NCI-H774 (cell line): ENCODE measurements around the gene SLC24A4.

Experiments used
- DNase-seq: peaks from one replicate; lab custom pipeline; 2025; lab: John Stamatoyannopoulos, UW

The SLC24A4 gene

DNA sequence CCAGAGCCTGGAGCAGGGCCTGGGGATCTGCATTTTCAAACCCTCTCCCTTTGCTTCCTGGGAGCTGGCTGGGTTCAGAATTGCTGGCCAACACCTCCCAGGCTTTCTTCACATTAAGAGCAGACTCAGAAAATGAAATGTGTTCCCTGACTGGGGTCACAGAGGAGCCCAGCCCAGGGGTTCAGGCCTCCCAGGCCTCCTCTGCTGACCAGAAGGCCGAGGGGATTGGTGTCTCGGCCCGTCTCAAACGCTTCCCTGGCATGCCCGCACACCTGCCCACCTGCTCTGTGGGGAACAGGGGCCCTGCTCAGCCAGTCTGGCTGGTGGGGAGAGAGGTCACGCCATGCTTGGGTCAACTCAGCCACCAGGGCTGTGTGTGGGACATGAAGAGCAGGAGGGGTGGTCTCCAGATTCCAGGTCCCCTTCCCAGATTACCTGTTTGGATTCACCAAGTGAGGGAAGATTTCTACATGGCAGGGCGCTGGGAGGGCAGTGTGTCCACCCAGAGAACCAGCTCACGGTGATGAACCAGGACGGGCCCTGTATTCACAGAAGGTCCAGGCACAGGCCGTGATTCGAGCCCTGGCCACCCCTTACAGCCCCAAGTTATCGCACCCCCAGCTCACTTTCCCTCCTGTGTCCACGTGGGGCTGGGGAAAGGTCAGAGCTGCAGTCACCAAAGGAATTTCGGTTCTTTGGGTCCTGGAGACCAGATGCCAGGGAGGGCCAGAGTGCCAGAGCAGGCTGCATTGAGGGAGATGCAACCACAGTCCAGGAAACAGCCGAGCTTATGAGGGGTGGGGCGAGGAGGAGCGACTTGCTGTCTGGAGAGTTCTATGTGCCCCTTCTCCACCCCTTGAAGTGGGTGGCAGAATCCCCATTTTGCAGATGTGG lies 135.4 kb downstream of the SLC24A4 start:
- no peak for DNase-seq

DNA sequence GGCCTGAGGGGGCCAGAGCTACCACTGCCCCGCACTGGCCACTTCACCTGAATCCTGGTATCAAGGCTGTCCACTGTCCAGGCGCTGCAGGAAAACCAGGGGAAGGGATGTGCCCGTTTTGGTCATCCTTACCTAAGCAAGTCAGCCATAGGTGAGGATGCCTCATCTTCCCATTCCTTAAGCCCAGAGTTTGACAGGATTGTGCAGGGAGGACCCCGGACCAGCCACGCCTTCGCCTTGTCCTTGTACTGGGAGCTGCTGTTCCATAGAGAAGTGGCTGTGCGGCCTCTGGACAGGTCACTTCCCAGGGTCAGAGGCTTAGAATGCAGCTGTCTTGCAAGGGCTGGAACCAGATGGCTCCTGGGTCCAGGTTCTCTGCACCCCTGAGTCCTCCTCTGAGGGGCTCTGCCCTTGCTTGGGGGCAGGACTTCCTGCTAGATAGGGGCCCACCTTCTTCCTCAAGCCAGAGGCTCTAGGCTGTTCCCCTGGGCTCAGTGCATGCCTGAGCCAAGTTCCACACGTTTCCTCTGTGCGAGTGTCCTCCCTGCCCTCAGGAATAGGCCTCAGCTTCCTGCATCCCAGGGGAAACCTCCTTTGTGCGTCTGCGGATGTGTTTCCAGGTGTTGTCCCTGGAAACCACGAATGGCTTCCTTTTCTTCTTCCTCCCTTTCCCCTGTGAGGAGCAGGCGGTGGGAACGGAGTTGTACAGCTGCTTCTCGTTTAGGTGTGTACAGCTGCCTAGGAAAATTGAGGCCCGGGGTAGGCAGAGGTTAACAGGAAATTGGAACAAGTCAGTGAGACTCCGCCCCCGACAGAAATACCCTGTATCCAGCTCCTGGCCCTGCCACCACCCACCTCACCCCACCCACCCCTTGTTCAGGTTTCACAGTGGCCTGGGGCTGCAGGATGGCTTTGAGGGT lies 136.3 kb downstream of the SLC24A4 start:
- DNase-seq, result no peak

DNA sequence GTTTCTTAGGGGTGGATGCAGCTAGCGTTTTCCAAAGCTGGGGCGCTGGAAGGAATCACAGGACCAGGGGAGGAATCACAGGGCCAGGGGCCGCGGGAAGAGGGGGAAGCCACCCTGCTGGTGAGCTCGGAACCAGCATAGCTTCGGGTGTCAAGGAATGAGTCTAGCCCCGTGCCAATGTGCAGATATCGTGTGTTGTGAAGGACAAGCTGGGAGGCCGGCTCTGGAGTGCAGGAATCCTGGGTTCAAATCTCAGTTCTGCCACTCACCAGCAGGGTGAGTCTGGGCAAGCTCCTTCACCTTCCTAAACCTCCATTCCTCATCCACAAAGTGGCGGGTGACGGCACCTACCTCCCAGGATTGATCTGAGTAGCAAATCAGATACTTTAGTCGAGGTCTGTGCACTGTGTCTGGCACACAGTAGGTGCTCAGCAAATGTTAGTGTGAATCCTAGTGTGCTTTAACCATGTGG lies 137.0 kb downstream of the SLC24A4 start:
- no peak for DNase-seq

DNA sequence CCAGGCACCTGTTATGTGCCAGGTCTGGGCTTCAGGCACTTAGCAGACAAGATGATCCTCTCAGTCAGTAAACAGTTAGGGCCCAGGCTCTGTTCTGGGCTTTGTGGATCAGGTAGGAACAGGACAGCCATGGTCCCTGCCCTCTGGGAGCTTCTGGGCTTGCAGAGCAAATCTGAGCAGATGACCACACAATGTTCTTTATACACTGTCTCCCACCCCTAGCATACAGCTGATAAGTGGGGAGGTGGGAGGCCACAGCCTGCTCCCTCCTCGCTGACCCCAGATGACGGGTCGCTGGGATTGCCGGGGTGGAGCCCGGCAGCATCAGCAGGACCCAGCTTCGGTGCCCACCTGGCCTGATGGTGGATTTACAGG lies 137.6 kb downstream of the SLC24A4 start:
- no peak for DNase-seq

DNA sequence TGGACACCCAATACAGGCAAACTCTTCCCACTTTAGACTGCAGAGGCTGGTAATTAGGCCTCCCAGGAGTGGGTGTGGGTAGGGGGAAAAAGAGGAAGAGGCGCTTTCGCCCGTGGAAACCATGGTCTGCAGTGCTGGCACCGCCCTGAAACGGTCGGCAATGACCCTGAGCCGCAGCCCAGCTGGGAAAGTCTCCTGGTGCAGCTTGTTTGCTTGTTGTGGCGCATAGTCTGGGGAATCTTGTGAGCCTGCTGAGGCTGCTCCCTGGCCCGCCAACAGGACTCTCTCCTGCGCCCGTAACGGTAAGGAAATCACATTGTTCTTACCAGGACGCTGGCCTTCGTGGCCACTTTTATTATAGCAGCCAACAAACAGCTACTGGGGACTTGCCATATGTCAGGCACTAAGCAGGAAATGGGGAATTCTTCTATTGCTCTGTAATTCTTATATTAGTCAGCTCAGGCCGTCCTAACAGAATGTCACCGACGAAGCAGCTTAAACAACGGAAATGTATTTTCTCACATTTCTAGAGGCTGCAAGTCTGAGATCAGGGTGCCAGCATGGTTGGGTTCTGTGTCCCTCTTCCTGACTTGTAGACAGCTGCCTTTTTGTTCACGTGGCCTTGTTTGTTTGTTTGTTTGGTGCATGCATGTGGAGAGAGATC lies 138.1 kb downstream of the SLC24A4 start:
- no peak for DNase-seq

DNA sequence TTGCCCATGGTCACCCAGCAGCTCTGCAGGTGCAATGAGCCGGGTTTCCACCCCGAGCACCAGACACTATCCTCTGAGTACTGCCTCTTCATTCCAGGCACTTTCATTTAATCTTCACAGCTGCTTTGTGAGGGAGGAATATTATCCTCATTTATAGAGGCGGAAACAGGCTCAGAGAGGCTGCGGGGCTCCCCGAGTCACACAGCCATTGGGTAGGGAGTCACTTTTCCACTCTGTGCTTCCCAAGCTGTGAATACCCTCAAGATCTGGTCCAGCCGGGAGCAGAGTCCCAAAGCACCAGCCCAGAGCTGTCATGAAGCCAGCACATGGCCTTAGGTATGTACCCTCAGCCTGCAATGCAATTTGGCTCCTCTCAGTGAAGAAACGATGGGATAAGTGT lies 138.9 kb downstream of the SLC24A4 start:
- DNase-seq, result no peak

DNA sequence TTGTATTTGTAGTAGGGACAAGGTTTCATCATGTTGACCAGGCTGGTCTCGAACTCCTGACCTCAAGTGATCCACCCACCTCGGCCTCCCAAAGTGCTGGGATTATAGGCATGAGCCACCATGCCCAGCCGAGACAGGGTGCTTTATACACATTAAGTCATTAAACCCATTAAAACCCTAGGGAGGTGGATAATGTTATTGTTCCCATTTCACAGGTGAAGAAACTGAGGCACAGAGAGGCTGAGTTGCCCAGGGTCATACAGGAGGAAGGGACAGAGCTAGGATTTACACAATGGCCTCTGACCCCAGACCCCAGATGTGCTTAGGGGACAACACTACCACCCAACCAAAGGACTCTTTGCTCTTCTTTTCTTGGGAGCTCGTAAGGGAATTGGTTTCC lies 139.6 kb downstream of the SLC24A4 start:
- DNase-seq, result no peak

DNA sequence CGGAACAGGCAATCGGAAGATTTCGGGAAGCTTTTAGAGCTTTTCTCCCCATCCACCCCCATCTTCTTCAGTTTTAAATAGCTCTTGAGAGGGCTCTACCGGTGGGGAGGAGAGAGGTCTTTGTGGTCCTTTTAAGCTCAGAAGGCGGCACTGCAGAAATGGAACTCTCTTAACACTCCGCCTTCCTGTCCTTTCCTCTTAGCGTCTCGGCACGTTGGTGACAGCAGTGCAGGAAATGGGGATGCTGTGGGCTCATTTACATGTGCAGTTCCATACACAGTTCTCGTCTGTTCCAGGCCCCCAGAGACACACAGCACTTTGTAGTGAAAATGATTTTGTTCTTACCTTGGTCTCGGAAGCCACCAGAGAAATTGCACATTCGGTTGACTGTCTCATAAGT lies 140.2 kb downstream of the SLC24A4 start:
- no peak for DNase-seq

DNA sequence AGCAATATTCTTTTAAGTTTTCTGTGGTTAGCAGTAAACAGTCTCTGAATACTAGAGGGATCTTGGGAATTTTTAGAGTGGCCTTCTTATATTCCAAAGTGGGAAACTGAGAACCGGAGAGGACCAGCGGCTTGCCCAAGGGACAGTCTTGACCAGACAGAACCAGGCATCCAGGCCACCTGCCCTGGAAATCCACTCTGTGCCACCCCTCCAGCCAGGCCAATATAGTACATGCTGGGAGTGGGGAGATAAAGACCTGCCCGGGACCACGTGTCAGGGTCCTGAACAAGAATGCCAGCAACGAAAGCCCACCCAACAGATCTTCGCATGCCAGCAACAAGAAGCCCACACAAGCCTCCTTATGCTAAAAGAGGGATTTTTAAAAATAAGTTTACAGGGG lies 141.2 kb downstream of the SLC24A4 start:
- no peak for DNase-seq

DNA sequence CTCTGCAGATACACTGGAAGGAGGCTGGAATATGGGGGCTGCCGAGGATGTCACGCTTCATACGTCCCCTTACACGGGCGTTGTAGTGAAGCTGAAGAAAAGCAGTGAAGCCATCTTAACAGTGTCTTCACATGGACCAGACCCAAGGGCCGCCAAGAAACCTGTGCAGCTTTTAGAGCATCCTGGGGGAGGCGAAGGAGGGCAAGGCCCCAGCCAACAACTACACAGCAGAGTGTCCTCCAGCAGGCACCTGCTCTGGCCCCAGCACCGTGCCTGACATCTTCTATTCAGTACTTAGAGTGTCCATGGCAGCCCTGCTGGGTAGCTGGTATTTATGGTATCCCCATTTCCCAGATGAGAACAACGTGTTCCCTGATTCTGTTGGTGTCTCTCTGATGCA lies 141.8 kb downstream of the SLC24A4 start:
- DNase-seq, result no peak

DNA sequence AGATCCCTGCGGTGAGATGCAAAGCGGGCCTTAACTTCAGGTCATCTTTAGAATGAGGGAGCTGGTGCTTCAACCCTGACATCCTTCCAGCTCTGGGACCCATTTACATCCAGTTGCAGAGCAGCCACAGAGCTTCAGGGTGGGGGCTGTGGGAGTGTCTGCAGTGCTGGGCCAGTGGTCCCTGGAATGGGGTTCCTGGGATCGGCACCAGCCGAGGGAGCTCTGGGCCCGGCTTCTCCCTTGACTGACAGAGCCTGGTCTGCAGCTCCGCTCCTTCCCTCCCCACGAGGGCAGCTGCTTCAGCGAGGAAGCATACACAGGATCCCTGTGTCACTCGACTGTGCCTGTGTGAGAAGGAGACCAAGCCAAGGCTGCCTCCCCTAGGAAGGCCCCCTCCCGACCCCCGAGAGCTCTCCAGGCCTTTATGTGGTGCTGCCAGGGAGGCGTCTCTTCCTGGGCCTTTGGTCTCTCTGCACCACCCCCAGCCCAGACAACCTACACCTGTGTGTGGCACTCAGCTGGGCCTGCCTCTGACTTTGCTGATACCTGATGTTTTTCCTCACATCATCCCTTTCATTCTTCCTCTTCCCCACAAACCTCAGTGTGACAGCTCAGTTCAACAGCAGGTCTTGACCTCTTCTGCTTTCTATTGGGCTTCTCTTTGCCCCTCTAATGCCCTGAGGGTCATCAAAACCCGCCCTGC lies 142.5 kb downstream of the SLC24A4 start:
- DNase-seq, result no peak

DNA sequence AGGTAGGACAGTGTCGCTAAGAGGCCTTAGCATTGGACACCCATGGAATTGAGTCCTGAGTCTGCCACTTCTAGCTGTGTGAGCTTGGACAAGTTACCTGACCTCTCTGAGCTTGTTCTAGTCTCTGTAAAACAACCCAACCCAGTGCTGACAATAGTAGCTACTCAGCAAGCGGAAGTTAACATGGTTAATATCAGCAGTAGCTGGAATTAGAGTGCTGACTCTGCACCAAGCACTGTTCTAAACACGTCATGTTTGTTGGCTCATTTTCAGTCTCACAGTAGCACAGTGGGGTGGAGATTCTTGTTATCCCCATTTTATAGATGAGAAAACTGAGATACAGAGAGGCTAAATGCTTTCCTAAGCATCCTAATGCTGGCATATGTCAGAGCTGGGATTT lies 143.1 kb downstream of the SLC24A4 start:
- no peak for DNase-seq

DNA sequence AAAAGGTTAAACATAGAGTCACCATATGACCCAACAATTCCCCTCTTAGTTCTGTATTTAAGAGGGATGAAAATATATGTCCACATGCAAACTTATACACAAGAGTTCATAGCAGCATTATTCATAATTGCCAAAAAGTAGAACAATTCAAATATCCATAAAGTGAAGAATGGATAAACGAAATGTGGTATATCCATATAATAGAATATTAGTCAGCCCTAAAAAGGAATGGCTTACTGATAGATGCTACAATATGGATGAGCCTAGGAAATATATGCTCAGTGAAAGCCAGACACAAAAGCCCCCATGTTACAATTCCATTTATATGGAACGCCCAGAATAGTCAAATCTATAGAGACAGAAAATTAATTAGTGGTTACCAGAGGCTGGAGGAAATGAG lies 146.6 kb downstream of the SLC24A4 start:
- no peak for DNase-seq

DNA sequence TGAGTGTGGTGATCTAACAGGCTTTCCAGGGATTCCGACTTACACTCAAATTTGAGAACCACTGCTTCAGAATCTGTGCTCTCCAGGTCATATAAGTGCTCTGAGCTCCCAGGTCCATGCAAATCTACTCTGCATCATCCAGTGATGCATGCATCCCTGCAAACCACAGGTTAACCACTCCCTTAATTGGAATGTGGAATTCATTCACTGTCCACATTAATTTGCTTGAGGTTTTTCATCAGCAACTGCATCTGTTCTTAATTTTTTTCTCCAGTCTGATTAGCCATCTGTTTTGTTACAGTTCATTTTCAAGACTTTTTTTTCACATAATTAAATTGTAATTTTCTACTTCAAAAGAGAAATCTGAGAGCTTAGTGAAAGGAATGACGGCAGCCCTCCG lies 147.2 kb downstream of the SLC24A4 start:
- DNase-seq, result no peak

DNA sequence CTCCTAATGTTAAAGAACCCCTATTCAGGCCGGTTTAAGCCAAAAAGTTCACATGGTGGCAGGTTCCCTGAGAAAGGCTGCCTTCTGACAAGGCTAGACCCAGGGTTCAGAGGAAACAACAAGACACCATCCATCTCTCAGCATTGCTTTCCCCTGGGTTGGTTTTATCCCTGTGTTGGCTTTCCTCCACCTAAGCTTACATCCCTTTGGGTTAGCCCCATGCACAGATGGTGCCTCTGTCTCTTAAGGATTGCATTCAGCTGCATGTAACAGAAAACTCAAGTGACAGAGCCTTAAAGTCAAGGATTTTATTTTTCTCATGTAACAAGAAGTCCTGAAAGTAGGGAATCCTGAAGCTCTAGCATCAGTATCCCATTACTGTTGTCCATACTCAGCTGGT lies 147.8 kb downstream of the SLC24A4 start:
- DNase-seq, result no peak

DNA sequence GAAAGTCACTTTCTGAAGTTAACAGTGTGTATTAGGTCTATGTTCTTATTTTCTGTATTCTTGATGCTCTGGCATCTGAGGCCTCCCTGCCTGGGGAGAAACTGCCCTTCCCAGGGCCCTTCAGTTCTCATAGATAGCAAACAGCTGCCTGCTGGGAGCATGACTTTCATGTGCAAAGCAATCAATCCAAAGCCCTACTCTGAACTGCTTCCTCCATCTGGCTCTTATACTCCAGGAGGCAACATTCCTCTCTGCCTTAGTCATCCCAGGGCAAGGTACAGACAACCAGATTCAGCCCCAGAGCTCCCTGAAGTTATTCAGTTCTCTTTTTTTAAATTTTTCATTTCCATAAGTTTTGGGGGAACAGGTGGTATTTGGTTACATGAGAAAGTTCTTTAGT lies 149.0 kb downstream of the SLC24A4 start:
- no peak for DNase-seq

DNA sequence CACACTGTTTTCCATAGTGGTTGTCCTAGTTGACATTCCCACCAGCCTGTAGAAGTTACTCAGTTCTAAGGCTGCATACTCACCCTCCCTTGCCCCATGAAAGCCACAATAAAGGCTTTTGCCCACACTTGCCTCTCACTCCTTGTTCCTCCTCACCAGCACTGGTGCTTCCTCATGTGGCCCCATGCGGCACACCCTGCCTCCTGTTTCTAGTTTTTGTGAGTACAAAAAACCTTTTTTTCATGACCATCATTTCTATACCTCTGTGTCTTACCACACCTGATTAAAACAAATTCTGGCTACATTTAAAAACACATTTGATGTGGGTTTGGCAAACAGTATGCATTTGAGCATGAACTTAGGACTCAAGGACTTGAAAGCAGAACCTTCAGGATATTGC lies 149.9 kb downstream of the SLC24A4 start:
- DNase-seq, result no peak

DNA sequence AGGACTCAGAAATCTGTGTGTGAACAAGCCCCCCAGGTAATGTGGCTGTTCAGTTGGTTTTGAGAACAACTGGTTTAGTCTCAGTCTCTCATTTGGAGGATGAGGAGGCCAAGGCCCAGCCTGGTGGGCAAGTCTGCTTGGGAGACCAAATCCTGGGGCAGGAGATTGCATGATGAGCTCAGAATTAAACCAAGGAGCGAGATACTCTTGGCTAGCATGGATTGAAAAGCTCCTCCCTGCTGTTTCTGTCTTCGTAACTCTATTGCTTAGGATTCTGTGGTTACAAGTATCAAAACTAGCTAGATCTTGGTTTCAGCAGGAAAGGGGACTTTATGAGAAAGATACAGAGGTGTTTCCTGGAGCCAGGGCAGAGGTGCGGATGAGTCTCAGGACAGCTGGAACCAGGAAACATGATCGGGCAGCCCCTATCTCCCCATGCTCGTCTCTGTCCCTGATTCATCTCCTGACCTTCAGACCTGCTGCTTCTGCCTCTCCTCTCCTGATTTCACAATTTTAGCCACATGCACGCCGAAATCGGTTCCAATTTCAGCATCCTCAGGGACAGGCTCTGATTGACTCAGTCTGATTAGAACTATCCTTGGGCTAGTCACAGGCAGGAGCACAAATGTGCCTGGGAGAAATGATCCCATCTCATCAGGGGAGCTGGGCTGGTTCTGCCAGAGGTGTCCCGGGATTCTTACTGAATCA lies 150.4 kb downstream of the SLC24A4 start:
- no peak for DNase-seq

DNA sequence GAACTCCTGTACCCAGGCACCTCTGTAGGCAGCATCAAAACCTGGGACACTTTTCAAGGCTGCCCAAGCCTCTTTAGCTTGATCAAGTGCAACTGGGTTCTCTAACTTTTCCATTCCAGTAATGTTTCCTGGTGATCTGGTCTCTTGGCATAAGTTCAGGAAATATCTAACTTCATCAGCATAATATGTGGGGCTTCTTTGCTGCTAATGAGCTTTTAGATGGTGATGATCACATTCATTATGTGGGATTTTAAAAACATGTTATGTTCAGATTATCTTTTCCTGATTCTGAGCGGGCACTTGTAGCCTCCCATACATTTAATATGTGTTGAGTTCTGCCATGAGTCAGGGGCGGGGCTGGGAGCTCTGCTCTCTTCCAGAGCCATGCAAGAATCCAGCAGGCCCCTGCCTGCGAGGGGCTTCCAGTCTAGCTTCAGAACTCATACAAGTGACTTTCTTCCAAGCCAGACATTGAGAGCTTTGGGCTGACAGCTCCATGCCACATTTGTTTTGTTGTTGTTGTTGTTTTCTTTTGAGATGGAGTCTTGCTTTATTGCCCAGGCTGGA lies 151.1 kb downstream of the SLC24A4 start:
- no peak for DNase-seq

DNA sequence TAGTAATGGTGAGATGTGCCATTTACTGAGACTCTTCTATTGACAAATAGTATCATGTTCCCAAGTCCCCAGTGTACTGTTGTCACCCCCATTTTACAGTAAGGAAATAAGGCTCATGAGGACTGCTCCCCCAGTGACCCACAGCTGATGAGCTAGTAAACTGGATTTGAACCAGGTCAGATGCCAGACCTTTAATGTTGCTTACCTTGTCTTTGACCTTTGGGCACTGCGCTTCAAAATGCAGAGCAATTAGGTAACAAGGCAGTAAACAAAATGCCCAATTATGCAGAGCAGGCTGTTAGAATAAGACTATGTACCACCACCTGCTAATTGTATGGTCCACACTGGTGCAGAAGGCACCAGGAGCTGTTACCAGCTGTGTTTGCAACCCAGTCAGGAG lies 152.1 kb downstream of the SLC24A4 start:
- DNase-seq, result no peak
